CD14-positive monocyte (primary cell): ENCODE data around the gene CGNL1. TPM values are rescaled to one million over a fixed set of nuclear protein-coding genes. Genes with fewer than 3 reads are reported as not detected.

ENCODE experiments used
- DNase-seq, 3 donors: peaks; one replicate each; pipeline ENCODE4 v3.0.0-alpha.2; 2011 to 2022
- H2AFZ ChIP-seq: 2 replicates; pipeline ENCODE4 v1.6.0; 2012; ENCODE audit warnings: mild to moderate bottlenecking, low read depth, low read length, inconsistent platforms; ENCODE audit not compliant: insufficient read depth, poor library complexity, severe bottlenecking
- H3K27ac ChIP-seq, 2 donors: 1 replicate in 1 of 2; 2 replicates in 1 of 2; pipeline ENCODE4 v1.5.1; 2012 to 2013; ENCODE audit warnings: low read length in 2 of 2, control low read depth in 1 of 2, inconsistent platforms in 1 of 2, low read depth in 1 of 2, mild to moderate bottlenecking in 1 of 2
- H3K27me3 ChIP-seq, 2 donors: one replicate each; pipeline versions ENCODE4 v1.6.0 to v1.6.1; 2011 to 2013; ENCODE audit warnings: low read length in 2 of 2; ENCODE audit not compliant: control insufficient read depth in 2 of 2, insufficient read depth in 2 of 2
- H3K36me3 ChIP-seq, 2 donors: replicated peaks in 1 of 2; 1 replicate in 1 of 2; 2 replicates in 1 of 2; pipeline versions ENCODE4 v1.5.1 to v1.6.1; 2012 to 2013; ENCODE audit warnings: low read length in 2 of 2, control low read depth in 1 of 2, inconsistent platforms in 1 of 2, mild to moderate bottlenecking in 1 of 2; ENCODE audit not compliant: insufficient read depth in 2 of 2, control insufficient read depth in 1 of 2
- H3K4me1 ChIP-seq, 2 donors: 1 replicate in 1 of 2; 2 replicates in 1 of 2; pipeline versions ENCODE4 v1.5.1 to v1.6.1; 2012 to 2013; ENCODE audit warnings: low read length in 2 of 2, control low read depth in 1 of 2, inconsistent platforms in 1 of 2, mild to moderate bottlenecking in 1 of 2, moderate library complexity in 1 of 2; ENCODE audit not compliant: insufficient read depth in 2 of 2, control insufficient read depth in 1 of 2
- H3K4me2 ChIP-seq: replicated peaks from 2 replicates; pipeline ENCODE3; 2012; ENCODE audit warnings: low read length, moderate library complexity, mild to moderate bottlenecking; ENCODE audit not compliant: poor library complexity, severe bottlenecking; ENCODE audit errors: extremely low read depth
- H3K4me3 ChIP-seq, 3 experiments: fragments of 200-600 bp in 1 of 3; sonication (generic) in 1 of 3; replicated peaks in 1 of 3; 1 replicate in 2 of 3; 2 replicates in 1 of 3; pipeline ENCODE4 v1.5.1; 2011 to 2013; ENCODE audit warnings: low read length in 3 of 3, mild to moderate bottlenecking in 3 of 3, control low read depth in 2 of 3, low read depth in 2 of 3, inconsistent platforms in 1 of 3, moderate library complexity in 1 of 3
- H3K79me2 ChIP-seq: 2 replicates; pipeline ENCODE4 v1.6.0; 2012; ENCODE audit warnings: mild to moderate bottlenecking, control low read depth, inconsistent platforms, low read length, moderate library complexity; ENCODE audit not compliant: insufficient read depth
- H3K9ac ChIP-seq: 2 replicates; pipeline ENCODE4 v1.6.0; 2017; ENCODE audit warnings: low read length, mild to moderate bottlenecking; ENCODE audit not compliant: insufficient read depth, poor library complexity, severe bottlenecking
- H3K9me3 ChIP-seq, 2 donors: replicated peaks in 1 of 2; 1 replicate in 1 of 2; 2 replicates in 1 of 2; pipeline versions ENCODE4 v1.5.1 to v1.6.1; 2012 to 2013; ENCODE audit warnings: low read length in 2 of 2, control low read depth in 1 of 2; ENCODE audit not compliant: control insufficient read depth in 1 of 2, insufficient read depth in 1 of 2
- H4K20me1 ChIP-seq: 2 replicates; pipeline ENCODE4 v1.6.0; 2012; ENCODE audit warnings: mild to moderate bottlenecking, low read length, control low read depth, moderate library complexity; ENCODE audit not compliant: insufficient read depth
- H3K27ac Mint-ChIP-seq, 7 donors: one replicate each; pipeline ENCODE4 v1.8.0; 2020; ENCODE audit warnings: mild to moderate bottlenecking in 7 of 7, mixed read lengths in 7 of 7, moderate library complexity in 6 of 7, inconsistent platforms in 2 of 7
- H3K27me3 Mint-ChIP-seq, 3 donors: one replicate each; pipeline ENCODE4 v1.8.0; 2021 to 2022; ENCODE audit warnings: low read depth in 3 of 3, mild to moderate bottlenecking in 3 of 3, mixed read lengths in 3 of 3, moderate library complexity in 3 of 3, inconsistent platforms in 1 of 3
- H3K36me3 Mint-ChIP-seq, 2 donors: one replicate each; pipeline ENCODE4 v1.8.0; 2020; ENCODE audit warnings: mixed read lengths in 2 of 2, inconsistent platforms in 1 of 2, mild to moderate bottlenecking in 1 of 2
- H3K4me1 Mint-ChIP-seq: one replicate; pipeline ENCODE4 v1.8.0; 2020; ENCODE audit warnings: mild to moderate bottlenecking, mixed read lengths
- H3K4me3 Mint-ChIP-seq, 2 donors: one replicate each; pipeline ENCODE4 v1.8.0; 2020; ENCODE audit warnings: mild to moderate bottlenecking in 2 of 2, mixed read lengths in 2 of 2, moderate library complexity in 1 of 2
- H3K9me3 Mint-ChIP-seq, 7 donors: one replicate each; pipeline ENCODE4 v1.8.0; 2020 to 2022; ENCODE audit warnings: mixed read lengths in 7 of 7, mild to moderate bottlenecking in 6 of 7, moderate library complexity in 6 of 7, inconsistent platforms in 2 of 7
- WGBS: methylation state at CpG from one replicate; pipeline ENCODE4 v1.1.5; 2013; ENCODE audit warnings: missing lambda C conversion rate; ENCODE audit not compliant: insufficient coverage; 5-methylcytosine and 5-hydroxymethylcytosine counted together
- intact Hi-C, 2 donors: fragments of 100-400 bp; cut with micrococcal nuclease; formaldehyde crosslinking; loops; one replicate each; pipeline versions ENCODE4 v1.15.0 to v1.15.1; 2023
- polyA plus RNA-seq, 3 donors: library from polyadenylated mRNA; depleted of rRNA in 1 of 3; unstranded in 2 of 3; stranded (reverse) in 1 of 3; fragments of 300-500 nt in 2 of 3; fragments of >200 nt in 1 of 3; fragmentation: Illumina TruSeq in 2 of 3; gene quantifications; 1 replicate in 2 of 3; 2 replicates in 1 of 3; pipeline ENCODE4 v1.2.3, GENCODE V29; 2012 to 2021
- TF ChIP-seq, protein P1 (sequence below): fragments of 200-600 bp; IDR thresholded peaks from one replicate; pipeline ENCODE4 v1.8.0; 2022; ENCODE audit warnings: antibody characterized with exemption, mild to moderate bottlenecking

The CGNL1 gene
- polyA plus RNA-seq, 3 donors: not detected

DNA sequence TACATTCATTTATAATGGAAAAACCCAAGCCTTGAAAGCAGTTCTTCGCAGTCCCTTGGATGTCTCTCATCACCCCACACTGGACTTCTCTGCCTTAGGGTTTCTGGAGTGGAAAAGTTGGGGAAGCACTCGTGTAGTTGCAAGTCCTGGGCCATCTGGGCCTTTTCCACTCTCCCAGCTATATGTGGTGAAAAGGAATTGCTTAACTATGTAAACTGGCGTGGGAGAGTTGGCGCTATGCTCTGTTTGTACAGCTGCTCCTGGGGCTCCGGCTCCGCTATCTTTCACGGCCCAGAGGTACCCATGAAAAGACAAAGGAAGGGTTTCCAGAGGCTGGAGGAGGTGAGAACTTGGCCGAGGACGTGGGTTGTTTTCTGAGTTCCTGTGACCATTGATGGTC, 134.3 kb downstream of the CGNL1 start:
- peaks cover 0 to 3% (median 0%) of the 10 kb centered on the region in 3 donors for H3K27me3 Mint-ChIP-seq
- no peak overlapping the region for H3K9ac ChIP-seq
- H3K9me3 ChIP-seq: no peaks in the 10 kb centered on the region
- no peaks in the 10 kb centered on the region for H3K79me2 ChIP-seq
- peaks cover 0 to 3% (median 0%) of the 10 kb centered on the region in 7 donors for H3K9me3 Mint-ChIP-seq
- DNase-seq: no peak
- no peak overlapping the region for H3K4me3 ChIP-seq
- H3K4me1 ChIP-seq: no peaks in the 10 kb centered on the region
- intact Hi-C loops: no loop called here
- 90% methylated on average over 6 of the region's 9 CpGs for WGBS
- H2AFZ ChIP-seq: no peak overlapping the region
- no peaks in the 10 kb centered on the region for H3K4me1 Mint-ChIP-seq
- H3K27ac Mint-ChIP-seq: no peak overlapping the region
- no peaks in the 10 kb centered on the region for H4K20me1 ChIP-seq
- H3K4me3 Mint-ChIP-seq: no peak overlapping the region
- TF ChIP-seq, protein P1, sequence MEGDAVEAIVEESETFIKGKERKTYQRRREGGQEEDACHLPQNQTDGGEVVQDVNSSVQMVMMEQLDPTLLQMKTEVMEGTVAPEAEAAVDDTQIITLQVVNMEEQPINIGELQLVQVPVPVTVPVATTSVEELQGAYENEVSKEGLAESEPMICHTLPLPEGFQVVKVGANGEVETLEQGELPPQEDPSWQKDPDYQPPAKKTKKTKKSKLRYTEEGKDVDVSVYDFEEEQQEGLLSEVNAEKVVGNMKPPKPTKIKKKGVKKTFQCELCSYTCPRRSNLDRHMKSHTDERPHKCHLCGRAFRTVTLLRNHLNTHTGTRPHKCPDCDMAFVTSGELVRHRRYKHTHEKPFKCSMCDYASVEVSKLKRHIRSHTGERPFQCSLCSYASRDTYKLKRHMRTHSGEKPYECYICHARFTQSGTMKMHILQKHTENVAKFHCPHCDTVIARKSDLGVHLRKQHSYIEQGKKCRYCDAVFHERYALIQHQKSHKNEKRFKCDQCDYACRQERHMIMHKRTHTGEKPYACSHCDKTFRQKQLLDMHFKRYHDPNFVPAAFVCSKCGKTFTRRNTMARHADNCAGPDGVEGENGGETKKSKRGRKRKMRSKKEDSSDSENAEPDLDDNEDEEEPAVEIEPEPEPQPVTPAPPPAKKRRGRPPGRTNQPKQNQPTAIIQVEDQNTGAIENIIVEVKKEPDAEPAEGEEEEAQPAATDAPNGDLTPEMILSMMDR: no peak
- H3K27me3 ChIP-seq: no peaks in the 10 kb centered on the region
- no peak overlapping the region for H3K27ac ChIP-seq
- H3K36me3 Mint-ChIP-seq: no peaks in the 10 kb centered on the region
- no peak overlapping the region for H3K4me2 ChIP-seq
- no peaks in the 10 kb centered on the region for H3K36me3 ChIP-seq

DNA sequence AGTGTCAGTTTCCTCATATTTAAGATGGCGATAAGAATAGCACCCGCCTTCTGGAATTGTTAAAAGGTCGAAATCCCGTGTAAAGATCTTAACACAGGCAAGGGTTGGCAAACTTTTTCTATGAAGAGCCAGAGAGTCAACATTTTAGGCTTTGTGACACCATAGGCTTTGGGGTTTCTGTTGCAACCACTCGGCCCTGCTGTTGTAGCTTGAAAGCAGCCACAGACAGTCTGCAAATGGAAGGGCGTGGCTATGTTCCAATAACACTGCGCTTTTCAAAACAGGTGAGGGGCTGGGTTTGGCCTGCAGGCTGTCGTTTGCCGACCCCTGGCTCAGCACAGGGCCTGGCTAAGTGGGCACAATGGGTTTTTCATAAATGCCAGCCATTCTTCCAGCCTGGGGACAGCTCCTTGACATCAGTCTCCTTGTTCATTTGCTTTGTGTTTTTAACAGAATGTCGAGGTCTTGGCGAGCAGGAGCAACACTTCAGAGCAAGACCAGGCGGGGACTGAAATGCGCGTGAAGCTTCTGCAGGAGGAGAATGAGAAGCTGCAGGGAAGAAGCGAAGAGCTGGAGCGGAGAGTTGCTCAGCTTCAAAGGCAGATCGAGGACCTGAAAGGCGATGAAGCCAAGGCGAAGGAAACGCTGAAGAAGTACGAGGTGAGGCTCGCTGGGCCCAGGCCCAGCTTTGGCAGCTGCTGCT, 140.2 kb downstream of the CGNL1 start:
- no peak overlapping the region for H3K9ac ChIP-seq
- 88% methylated on average over 22 of the region's 22 CpGs for WGBS

More for the DNA sequence above, 140.2 kb downstream of the CGNL1 start:
- Histone ChIP-seq H3K4me1 (no peaks in the 10 kb centered on the region), H3K4me3 (no peak overlapping the region), H3K9me3 (no peaks in the 10 kb centered on the region), H2AFZ (no peak overlapping the region), H3K79me2 (no peaks in the 10 kb centered on the region), H4K20me1 (no peaks in the 10 kb centered on the region), H3K36me3 (no peaks in the 10 kb centered on the region), H3K4me2 (no peak overlapping the region), H3K27ac (no peak overlapping the region), H3K27me3 (no peaks in the 10 kb centered on the region)
- Mint-ChIP-seq H3K4me1 (no peaks in the 10 kb centered on the region), H3K27ac (no peak overlapping the region), H3K36me3 (no peaks in the 10 kb centered on the region), H3K4me3 (no peak overlapping the region), H3K27me3 (no peaks in the 10 kb centered on the region), H3K9me3 (peaks cover 0 to 3% (median 0%) of the 10 kb centered on the region in 7 donors)
- intact Hi-C loops: no loop called here
- TF ChIP-seq, protein P1: no peak
- DNase-seq: no peak
